K562 (cell line): Measurements from ENCODE around the gene OST4. TPM values are rescaled to one million over a fixed set of nuclear protein-coding genes. Genes with fewer than 3 reads are reported as not detected.

Source experiments
- CBX1 ChIP-seq: sonication (generic); IDR thresholded peaks from 2 replicates; pipeline ENCODE4 v1.6.1; 2016; ENCODE audit warnings: antibody characterized with exemption, low read depth, mild to moderate bottlenecking
- CCNT2 ChIP-seq: IDR thresholded peaks from 2 replicates; pipeline ENCODE4 v1.6.1; 2011; ENCODE audit warnings: borderline replicate concordance, low read depth, mild to moderate bottlenecking, moderate library complexity, mixed read lengths, low read length; ENCODE audit not compliant: insufficient read length; ENCODE audit errors: extremely low read depth
- DMBX1 ChIP-seq: fragments of 250-450 bp; sonication (Bioruptor Pico); IDR thresholded peaks from 2 replicates; pipeline ENCODE4 v1.8.0; 2022; ENCODE audit warnings: inconsistent platforms, mild to moderate bottlenecking, moderate library complexity, borderline replicate concordance
- FIP1L1 ChIP-seq: fragments of 200-400 bp; formaldehyde crosslinking; IDR thresholded peaks from 2 replicates; pipeline ENCODE4 v1.6.1; 2018; ENCODE audit warnings: mild to moderate bottlenecking, low read depth, low read length; ENCODE audit not compliant: poor library complexity, severe bottlenecking
- FOS ChIP-seq: IDR thresholded peaks from 3 replicates; pipeline ENCODE4 v1.6.1; 2011; ENCODE audit not compliant: insufficient read length; ENCODE audit errors: extremely low read depth
- GATA2 ChIP-seq: sonication (generic); formaldehyde crosslinking; IDR thresholded peaks from 2 replicates; pipeline ENCODE4 v1.4.0; 2020; ENCODE audit warnings: mild to moderate bottlenecking, missing genetic modification reagents
- HES1 ChIP-seq: fragments of 450-650 bp; IDR thresholded peaks from 2 replicates; pipeline ENCODE4 v1.6.1; 2016; ENCODE audit warnings: low read depth, mild to moderate bottlenecking, moderate library complexity
- HSF4 ChIP-seq: fragments of 250-450 bp; sonication (Bioruptor Pico); IDR thresholded peaks from 2 replicates; pipeline ENCODE4 v2.1.2; 2022; ENCODE audit warnings: mild to moderate bottlenecking, moderate library complexity, borderline replicate concordance
- KLF13 ChIP-seq: fragments of 450-650 bp; IDR thresholded peaks from 2 replicates; pipeline ENCODE4 v1.6.1; 2016; ENCODE audit warnings: missing genetic modification characterization, low read depth, mild to moderate bottlenecking, missing compliant biosample characterization, moderate library complexity, borderline replicate concordance
- MTA3 ChIP-seq: fragments of 450-650 bp; formaldehyde crosslinking; IDR thresholded peaks from 2 replicates; pipeline ENCODE4 v1.6.1; 2017; ENCODE audit warnings: mild to moderate bottlenecking, borderline replicate concordance
- MYNN ChIP-seq, 2 experiments: sonication (generic); formaldehyde crosslinking in 1 of 2; IDR thresholded peaks; 2 replicates each; pipeline versions ENCODE4 v1.5.0 to v1.6.1; 2016 to 2020; ENCODE audit warnings: antibody characterized with exemption in 1 of 2, missing genetic modification reagents in 1 of 2
- PHF20 ChIP-seq: fragments of 450-650 bp; IDR thresholded peaks from 2 replicates; pipeline ENCODE4 v1.6.1; 2018; ENCODE audit not compliant: partially characterized antibody
- POLR2A ChIP-seq: fragments of 450-650 bp; conservative IDR thresholded peaks from 2 replicates; pipeline ENCODE4 v1.6.1; 2016
- RCOR1 ChIP-seq, 2 experiments: IDR thresholded peaks; 2 replicates each; pipeline ENCODE4 v1.6.1; 2012; ENCODE audit warnings: low read depth in 2 of 2, low read length in 2 of 2, borderline replicate concordance in 1 of 2, improper control_type of control experiment in 1 of 2
- SMAD3 ChIP-seq: fragments of 450-650 bp; formaldehyde crosslinking; conservative IDR thresholded peaks from 2 replicates; pipeline ENCODE4 v1.4.0; 2020; ENCODE audit warnings: mild to moderate bottlenecking
- SMARCE1 ChIP-seq: fragments of 450-650 bp; IDR thresholded peaks from 2 replicates; pipeline ENCODE4 v1.7.1; 2016; ENCODE audit warnings: mild to moderate bottlenecking
- SOX6 ChIP-seq: fragments of 450-650 bp; IDR thresholded peaks from 2 replicates; pipeline ENCODE4 v1.6.1; 2014; ENCODE audit warnings: mild to moderate bottlenecking
- SREBF1 ChIP-seq: fragments of 150-350 bp; IDR thresholded peaks from 2 replicates; pipeline ENCODE4 v1.6.1; 2014; ENCODE audit warnings: antibody characterized with exemption, low read depth, low read length, borderline replicate concordance
- SRSF9 ChIP-seq: fragments of 200-400 bp; formaldehyde crosslinking; IDR thresholded peaks from 2 replicates; pipeline ENCODE4 v1.6.1; 2017; ENCODE audit warnings: low read depth, low read length, borderline replicate concordance
- ZBTB33 ChIP-seq: sonication (generic); formaldehyde crosslinking; IDR thresholded peaks from 2 replicates; pipeline ENCODE4 v1.8.1; 2023; ENCODE audit warnings: mild to moderate bottlenecking, missing genetic modification reagents
- ZBTB5 ChIP-seq: fragments of 450-650 bp; IDR thresholded peaks from 2 replicates; pipeline ENCODE4 v1.6.1; 2017; ENCODE audit warnings: antibody characterized with exemption
- ZNF551 ChIP-seq: fragments of 250-450 bp; sonication (Bioruptor Pico); IDR thresholded peaks from 2 replicates; pipeline ENCODE4 v1.5.0; 2021; ENCODE audit warnings: mild to moderate bottlenecking, moderate library complexity
- ZNF764 ChIP-seq: fragments of 250-450 bp; sonication (Bioruptor Pico); IDR thresholded peaks from 2 replicates; pipeline ENCODE4 v1.4.0; 2020; ENCODE audit warnings: low read depth, mild to moderate bottlenecking, moderate library complexity
- polyA plus RNA-seq, 8 experiments: library from polyadenylated mRNA; depleted of rRNA in 4 of 8; stranded (reverse) in 5 of 8; unstranded in 3 of 8; fragments of >200 nt; fragmentation: Nextera tagmentation in 2 of 8; fragmentation: Illumina TruSeq in 1 of 8; extraction: Ambion mirVana in 2 of 8; extraction: Trizol in 1 of 8; gene quantifications; 2 replicates each; pipeline versions ENCODE4 v1.2.1 to v1.2.3, GENCODE V29; 2011 to 2014; ENCODE audit warnings: inconsistent platforms in 1 of 8, missing spikeins in 1 of 8
- total RNA-seq, 7 experiments: library from RNA; depleted of rRNA in 6 of 7; stranded (reverse); fragments of >200 nt in 6 of 7; fragmentation: Illumina TruSeq in 2 of 7; extraction: Trizol in 2 of 7; gene quantifications; 2 replicates each; pipeline versions ENCODE4 v1.2.1 to v1.2.3, GENCODE V29; 2011 to 2021; ENCODE audit warnings: low replicate concordance in 1 of 7

The OST4 gene
- total and polyA plus RNA-seq, 9 of the 15 experiments (the other 6 are each of a cell fraction or from before 2014, with no cell fraction given): 186 to 1,155 (median 355) TPM

- TF ChIP-seq PHF20 (peak; percentile 19), ZBTB5 (peak; percentile 57), MYNN (IDR thresholded peaks at IDR 0.05) (peak; percentile 57; the same call in 1 of the 2 replicates), MYNN (CRISPR knock-in tag; IDR thresholded peaks at IDR 0.05) (no peak), FOS (peak; percentile 16), GATA2 (CRISPR knock-in tag) (peak; percentile 63; the same call in 1 of the 2 replicates), HES1 (no peak), SOX6 (peak; percentile 40; the same call in 1 of the 2 replicates), ZNF764 (CRISPR knock-in tag) (peak; percentile 77), HSF4 (CRISPR knock-in tag) (no peak), SMARCE1 (0 out of 2 replicates have a peak, but pooled peaks have one; percentile 12), MTA3 (no peak), ZNF551 (0 out of 2 replicates have a peak, but pooled peaks have one; percentile 61), KLF13 (tag) (peak; percentile 6; the same call in 1 of the 2 replicates), CBX1 (no peak), DMBX1 (CRISPR knock-in tag) (no peak), SMAD3 (0 out of 2 replicates have a peak, but pooled peaks have one; percentile 43), POLR2A (peak; percentile 72), SREBF1 (peak; percentile 62; the same call in 1 of the 2 replicates), FIP1L1 (no peak), ZBTB33 (peak; percentile 99), CCNT2 (no peak), SRSF9 (no peak), RCOR1 (IDR thresholded peaks at IDR 0.05; ENCODE audit: borderline replicate concordance in 1 of 2, low read depth in 2 of 2, low read length in 2 of 2) (peak; percentile 4 to 71; a peak in 1 of 4 replicates)
These were observed 21.0 kb downstream of the OST4 start (continued) for GRCh38 chr2:27050281-27050995.
